Measurements from ENCODE around the gene TDRD7. TPM values are rescaled to one million over a fixed set of nuclear protein-coding genes. Genes with fewer than 3 reads are reported as not detected.

The TDRD7 gene
- total RNA-seq (2016; rRNA removed; fragmentation: Illumina TruSeq; extraction: Trizol) (15.5 and 21.7 TPM in 2 replicates), polyA plus RNA-seq (2011; rRNA removed) (9.8 and 10.3 TPM in 2 replicates), polyA minus RNA-seq (2011; rRNA and poly(A)+ RNA removed; ENCODE audit: low replicate concordance) (0.87 and 4.8 TPM in 2 replicates), Bru-seq, nascent RNA (percentile 78 among the genes with signal in this experiment), BruChase-seq, experiment 1, labeled RNA remaining after a 6-hour chase (percentile 62 among the genes with signal in this experiment), BruChase-seq, experiment 2, labeled RNA remaining after a 2-hour chase (percentile 63 among the genes with signal in this experiment)
- 1.6 and 2.6 TPM in 2 replicates for total RNA-seq (2016; cell fraction: cytosol; rRNA removed; fragmentation: Illumina TruSeq; extraction: Trizol; ENCODE audit: low read depth)
- total RNA-seq (2016; cell fraction: insoluble cytoplasmic fraction; rRNA removed; fragmentation: Illumina TruSeq; extraction: Trizol) = 15.0 and 22.9 TPM in 2 replicates
- total RNA-seq (2016; cell fraction: membrane; rRNA removed; fragmentation: Illumina TruSeq; extraction: Trizol) = 5.1 and 6.1 TPM in 2 replicates
- total RNA-seq (2016; cell fraction: nucleus; rRNA removed; fragmentation: Illumina TruSeq; extraction: Trizol) = 15.3 and 16.3 TPM in 2 replicates
- polyA plus RNA-seq (2011; cell fraction: cytosol; rRNA removed) = 4.9 and 7.9 TPM in 2 replicates
- polyA plus RNA-seq (2011; cell fraction: nucleus; rRNA removed) = 8.9 and 10.2 TPM in 2 replicates
- polyA plus RNA-seq (2012) = 11.0 and 11.8 TPM in 2 replicates
- 0.72 and 0.84 TPM in 2 replicates for polyA plus RNA-seq (2016; cell fraction: cytosol; fragmentation: Illumina TruSeq; extraction: Trizol; ENCODE audit: low read depth)
- polyA plus RNA-seq (2016; cell fraction: insoluble cytoplasmic fraction; fragmentation: Illumina TruSeq; extraction: Trizol; ENCODE audit: low read depth) = 15.1 and 16.3 TPM in 2 replicates
- polyA plus RNA-seq (2016; cell fraction: membrane; fragmentation: Illumina TruSeq; extraction: Trizol; ENCODE audit: low read depth) = 1.6 and 1.8 TPM in 2 replicates
- polyA plus RNA-seq (2016; cell fraction: nucleus; fragmentation: Illumina TruSeq; extraction: Trizol; ENCODE audit: insufficient read depth, low read depth) = 15.5 and 20.4 TPM in 2 replicates
- polyA minus RNA-seq (2011; cell fraction: cytosol; rRNA and poly(A)+ RNA removed) = 8.4 TPM in 2 replicates
- 22.1 and 28.2 TPM in 2 replicates for polyA minus RNA-seq (2011; cell fraction: nucleus; rRNA and poly(A)+ RNA removed)
- long read RNA-seq, experiment 1, partial matches to known transcripts = 0 of 2 reads
- long read RNA-seq, experiment 1, other reads (novel, unspliced or antisense) = 1 of 2 reads
- long read RNA-seq, experiment 2, transcript TDRD7-201 (17 exons, 3,834 nt) = major isoform, 6 of 24 reads
- long read RNA-seq, experiment 2, partial matches to known transcripts = 14 of 24 reads
- long read RNA-seq, experiment 2, other reads (novel, unspliced or antisense) = 4 of 24 reads

DNA sequence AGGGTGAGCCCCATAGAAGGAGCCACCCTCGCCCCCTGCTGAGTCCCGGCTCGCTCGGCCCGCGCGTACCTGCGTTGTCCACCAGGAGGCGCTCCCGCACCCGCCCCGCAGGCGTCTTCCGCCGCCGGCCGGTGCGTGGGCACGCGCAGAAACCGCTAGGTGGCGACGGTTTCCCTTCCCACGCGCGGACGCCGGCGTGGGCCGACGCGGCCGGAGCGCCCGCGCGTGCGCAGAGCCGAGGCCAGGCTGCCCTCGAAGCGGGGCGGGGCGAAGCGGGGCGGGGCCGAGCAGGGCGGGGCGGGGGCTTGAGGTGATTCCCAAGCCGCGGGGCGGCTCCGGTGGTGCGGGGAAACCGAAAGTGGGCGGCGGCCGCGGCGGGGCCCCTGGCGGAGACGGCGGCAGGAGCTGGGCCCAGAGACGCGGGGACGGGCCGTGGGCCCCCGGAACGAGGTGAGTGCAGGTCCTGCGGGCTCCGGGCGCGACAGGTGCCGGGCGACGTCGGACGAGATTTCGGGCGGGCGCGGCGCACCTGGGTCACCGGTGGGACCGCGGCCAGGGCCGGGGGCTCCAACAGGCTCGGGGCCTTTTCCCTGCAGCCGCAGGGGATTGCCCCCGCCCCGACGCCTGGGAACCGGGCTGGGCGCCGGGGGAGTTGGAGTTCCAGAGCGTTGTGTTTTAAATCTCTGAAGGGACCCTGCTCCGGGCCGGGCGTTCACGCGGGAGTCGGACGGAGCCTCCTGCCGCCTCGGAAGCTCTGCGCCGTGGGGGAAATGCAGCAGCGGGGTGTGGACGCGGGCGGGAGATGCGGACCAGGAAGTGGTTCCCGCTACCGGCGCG lies at the start of gene TDRD7:
TDRD7 (plus strand) TSS at position 308 of the 837 bp plus-strand sequence. CDS start 16,370 bp downstream, outside the sequence.
- BruUV-seq (replicated peaks) = no TSS peak
- TF ChIP-seq MED1 (CRISPR knock-in tag; IDR thresholded peaks at IDR 0.05) (peak; percentile 83; the same call in 1 of the 2 replicates), FOSL1 (CRISPR knock-in tag; IDR thresholded peaks at IDR 0.05; ENCODE audit: borderline replicate concordance) (no peak), MEF2D (CRISPR knock-in tag; IDR thresholded peaks at IDR 0.05) (no peak), ZFP36L2 (CRISPR knock-in tag; IDR thresholded peaks at IDR 0.05) (no peak), HOXD1 (CRISPR knock-in tag; IDR thresholded peaks at IDR 0.05) (peak; percentile 49; the same call in 1 of the 2 replicates), ZBTB34 (CRISPR knock-in tag; IDR thresholded peaks at IDR 0.05) (no peak), KLF13 (CRISPR knock-in tag; IDR thresholded peaks at IDR 0.05) (no peak), TRIM24 (CRISPR knock-in tag; IDR thresholded peaks at IDR 0.05) (no peak), TOE1 (CRISPR knock-in tag; IDR thresholded peaks at IDR 0.05) (no peak), ZNF143 (CRISPR knock-in tag; IDR thresholded peaks at IDR 0.05) (no peak), CHD2 (IDR thresholded peaks at IDR 0.05; ENCODE audit: low read depth, low read length) (no peak)
- TF ChIP-seq, protein P1, sequence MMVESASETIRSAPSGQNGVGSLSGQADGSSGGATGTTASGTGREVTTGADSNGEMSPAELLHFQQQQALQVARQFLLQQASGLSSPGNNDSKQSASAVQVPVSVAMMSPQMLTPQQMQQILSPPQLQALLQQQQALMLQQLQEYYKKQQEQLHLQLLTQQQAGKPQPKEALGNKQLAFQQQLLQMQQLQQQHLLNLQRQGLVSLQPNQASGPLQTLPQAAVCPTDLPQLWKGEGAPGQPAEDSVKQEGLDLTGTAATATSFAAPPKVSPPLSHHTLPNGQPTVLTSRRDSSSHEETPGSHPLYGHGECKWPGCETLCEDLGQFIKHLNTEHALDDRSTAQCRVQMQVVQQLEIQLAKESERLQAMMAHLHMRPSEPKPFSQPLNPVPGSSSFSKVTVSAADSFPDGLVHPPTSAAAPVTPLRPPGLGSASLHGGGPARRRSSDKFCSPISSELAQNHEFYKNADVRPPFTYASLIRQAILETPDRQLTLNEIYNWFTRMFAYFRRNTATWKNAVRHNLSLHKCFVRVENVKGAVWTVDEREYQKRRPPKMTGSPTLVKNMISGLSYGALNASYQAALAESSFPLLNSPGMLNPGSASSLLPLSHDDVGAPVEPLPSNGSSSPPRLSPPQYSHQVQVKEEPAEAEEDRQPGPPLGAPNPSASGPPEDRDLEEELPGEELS (CRISPR knock-in tag; IDR thresholded peaks at IDR 0.05) = peak; percentile 61
- TF ChIP-seq, protein P2, sequence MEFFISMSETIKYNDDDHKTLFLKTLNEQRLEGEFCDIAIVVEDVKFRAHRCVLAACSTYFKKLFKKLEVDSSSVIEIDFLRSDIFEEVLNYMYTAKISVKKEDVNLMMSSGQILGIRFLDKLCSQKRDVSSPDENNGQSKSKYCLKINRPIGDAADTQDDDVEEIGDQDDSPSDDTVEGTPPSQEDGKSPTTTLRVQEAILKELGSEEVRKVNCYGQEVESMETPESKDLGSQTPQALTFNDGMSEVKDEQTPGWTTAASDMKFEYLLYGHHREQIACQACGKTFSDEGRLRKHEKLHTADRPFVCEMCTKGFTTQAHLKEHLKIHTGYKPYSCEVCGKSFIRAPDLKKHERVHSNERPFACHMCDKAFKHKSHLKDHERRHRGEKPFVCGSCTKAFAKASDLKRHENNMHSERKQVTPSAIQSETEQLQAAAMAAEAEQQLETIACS (CRISPR knock-in tag; IDR thresholded peaks at IDR 0.05) = no peak

More for the DNA sequence above, at the start of gene TDRD7:
- in situ Hi-C loops (cut with HindIII; ENCODE audit: extremely low pct_ligation_motif_present, low pct_unique_long_range_greater_than_20kb) = no loop called here
- FAIRE-seq (no peak), DNase-seq (ENCODE audit: low spot score) (peak; percentile 65), ATAC-seq (peak; percentile 86)
- H3K9me3 ChIP-seq (ENCODE audit: low read length) = no peaks in the 10 kb centered on the region
- ChIA-PET POLR2A (interaction anchor here (1.4 to 2.3 kb wide), 2 partner anchors 10 to 222 kb away, joined by 3 to 9 read pairs; partner anchors contain the start of genes NCBP1 and TSTD2), CTCF (ENCODE audit: low intra/inter-chr PET ratio, low total read pairs) (interaction anchor here (1.7 to 2.5 kb wide), 4 partner anchors 13 to 555 kb away, joined by 4 to 25 read pairs (median 9); no protein-coding TSS in a partner anchor)
- peak within 1 kb of the TSS; percentile 79 for H3K9ac ChIP-seq (ENCODE audit: insufficient read depth, low read depth, low read length)
- H3K36me3 ChIP-seq (replicated peaks in 1 of 2; ENCODE audit: control insufficient read depth in 1 of 2, insufficient read depth in 2 of 2, low read length in 2 of 2) = no peaks in the 10 kb centered on the region
- peak within 1 kb of the TSS; percentile 73 for H3K27ac ChIP-seq (ENCODE audit: extremely low read length, insufficient read depth, low read length)
- H3K4me1 ChIP-seq (ENCODE audit: insufficient read depth, low read length) = peaks cover 59% of the 10 kb centered on the region
- peak within 1 kb of the TSS; percentile 98 for H3K4me2 ChIP-seq (ENCODE audit: low read depth, low read length)
- peaks cover 41% of the 10 kb centered on the region for H3K79me2 ChIP-seq (ENCODE audit: insufficient read depth, low read length)
- intact Hi-C loops (cut with micrococcal nuclease; ENCODE audit: unreplicated experiment) = loop anchor here (5.0 kb wide), 1 partner anchor 205 kb away; no protein-coding TSS in a partner anchor
- peak within 1 kb of the TSS; percentile 80 to 86 (median 83) for H3K4me3 ChIP-seq (replicated peaks in 1 of 3; ENCODE audit: insufficient read depth in 1 of 3, low read depth in 2 of 3, low read length in 3 of 3)
- WGBS (ENCODE audit: low lambda C conversion rate) = no CpG with 5 or more reads among the region's 115 CpGs
- no peaks in the 10 kb centered on the region for H3K27me3 ChIP-seq (ENCODE audit: control insufficient read depth in 1 of 2, insufficient read depth in 2 of 2, low read length in 2 of 2)
- H2AFZ ChIP-seq (ENCODE audit: low read length) = peak within 1 kb of the TSS; percentile 82
- no peaks in the 10 kb centered on the region for H4K20me1 ChIP-seq (ENCODE audit: insufficient read depth, low read length)

Data from HepG2 (cell line).